ENCODE data around the gene PEX5.

The PEX5 gene

DNA sequence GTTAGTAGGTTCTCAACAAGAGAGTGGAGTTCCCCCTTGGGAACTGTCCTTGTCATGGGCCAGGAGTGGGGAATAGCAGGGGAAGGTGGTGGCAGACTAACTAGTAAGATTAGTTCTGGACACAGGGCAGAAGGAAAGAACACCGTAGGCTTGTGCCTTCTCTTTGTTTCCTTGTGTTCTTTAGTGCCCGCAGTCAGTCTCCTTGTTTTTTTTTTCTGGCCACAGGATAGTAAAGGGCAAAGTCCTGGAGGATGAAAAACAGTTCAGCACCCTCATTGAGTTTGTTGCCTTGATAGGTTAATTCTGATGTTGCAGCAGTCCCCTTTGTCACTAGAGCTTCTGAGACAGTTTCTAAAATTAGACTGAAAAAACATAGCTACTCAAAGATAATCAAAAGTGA, 8.4 kb downstream of the PEX5 start:
- Histone ChIP-seq H3K9me3 (ENCODE audit: severe bottlenecking) (no peaks in the 10 kb centered on the region), H3K27ac (no peak overlapping the region), H3K4me3 (ENCODE audit: low read depth, low read length) (no peak overlapping the region), H3K36me3 (peaks cover 43% of the 10 kb centered on the region), H3K27me3 (ENCODE audit: insufficient read depth, low read depth, severe bottlenecking) (no peaks in the 10 kb centered on the region)
- TF ChIP-seq, protein P1, sequence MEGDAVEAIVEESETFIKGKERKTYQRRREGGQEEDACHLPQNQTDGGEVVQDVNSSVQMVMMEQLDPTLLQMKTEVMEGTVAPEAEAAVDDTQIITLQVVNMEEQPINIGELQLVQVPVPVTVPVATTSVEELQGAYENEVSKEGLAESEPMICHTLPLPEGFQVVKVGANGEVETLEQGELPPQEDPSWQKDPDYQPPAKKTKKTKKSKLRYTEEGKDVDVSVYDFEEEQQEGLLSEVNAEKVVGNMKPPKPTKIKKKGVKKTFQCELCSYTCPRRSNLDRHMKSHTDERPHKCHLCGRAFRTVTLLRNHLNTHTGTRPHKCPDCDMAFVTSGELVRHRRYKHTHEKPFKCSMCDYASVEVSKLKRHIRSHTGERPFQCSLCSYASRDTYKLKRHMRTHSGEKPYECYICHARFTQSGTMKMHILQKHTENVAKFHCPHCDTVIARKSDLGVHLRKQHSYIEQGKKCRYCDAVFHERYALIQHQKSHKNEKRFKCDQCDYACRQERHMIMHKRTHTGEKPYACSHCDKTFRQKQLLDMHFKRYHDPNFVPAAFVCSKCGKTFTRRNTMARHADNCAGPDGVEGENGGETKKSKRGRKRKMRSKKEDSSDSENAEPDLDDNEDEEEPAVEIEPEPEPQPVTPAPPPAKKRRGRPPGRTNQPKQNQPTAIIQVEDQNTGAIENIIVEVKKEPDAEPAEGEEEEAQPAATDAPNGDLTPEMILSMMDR (IDR thresholded peaks at IDR 0.05; ENCODE audit: low read depth, low read length): no peak
- DNase-seq: no peak

DNA sequence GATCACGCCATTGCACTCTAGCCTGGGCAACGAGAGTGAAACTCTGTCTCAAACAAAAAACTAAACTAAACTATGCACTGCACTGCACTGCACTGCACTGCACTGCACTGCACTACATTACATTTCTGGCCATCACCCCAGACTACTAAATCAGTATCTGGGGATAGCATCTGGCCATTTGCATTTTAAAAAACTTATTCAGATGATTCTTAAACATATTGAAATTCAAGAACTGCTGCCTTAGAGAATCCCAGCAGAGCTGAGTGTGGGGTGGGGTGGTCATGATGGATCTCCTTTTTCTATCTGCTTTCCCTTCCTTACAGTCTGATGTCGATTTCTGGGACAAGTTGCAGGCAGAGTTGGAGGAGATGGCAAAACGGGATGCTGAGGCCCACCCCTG, 13.6 kb downstream of the PEX5 start:
- Histone ChIP-seq H3K9me3 (ENCODE audit: severe bottlenecking) (no peaks in the 10 kb centered on the region), H3K27ac (no peak overlapping the region), H3K4me3 (ENCODE audit: low read depth, low read length) (no peak overlapping the region), H3K36me3 (peaks cover 60% of the 10 kb centered on the region), H3K27me3 (ENCODE audit: insufficient read depth, low read depth, severe bottlenecking) (no peaks in the 10 kb centered on the region)
- no peak for DNase-seq
- TF ChIP-seq, protein P1 (IDR thresholded peaks at IDR 0.05; ENCODE audit: low read depth, low read length): no peak

DNA sequence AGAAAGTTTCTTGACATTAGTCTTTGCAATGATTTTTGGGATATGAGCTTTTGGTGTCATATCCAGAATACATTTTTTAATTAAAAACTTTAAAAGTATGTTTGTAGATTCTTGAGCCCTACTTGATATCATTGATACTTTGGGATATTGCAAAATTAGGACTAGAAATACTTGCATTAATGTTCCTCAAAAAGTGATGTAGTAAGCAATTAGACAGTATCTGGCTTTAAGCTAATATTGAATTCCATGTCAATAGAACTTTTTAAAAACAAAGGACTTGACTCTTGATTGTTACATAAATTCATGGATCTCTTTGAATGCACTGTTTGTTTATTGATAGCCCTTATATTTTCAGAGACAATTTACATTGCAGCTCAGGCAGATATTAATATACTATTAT, 15.6 kb downstream of the PEX5 start:
- H3K36me3 ChIP-seq: peaks cover 68% of the 10 kb centered on the region
- no peak overlapping the region for H3K27ac ChIP-seq
- H3K9me3 ChIP-seq (ENCODE audit: severe bottlenecking): no peaks in the 10 kb centered on the region
- no peak overlapping the region for H3K4me3 ChIP-seq (ENCODE audit: low read depth, low read length)
- TF ChIP-seq, protein P1 (IDR thresholded peaks at IDR 0.05; ENCODE audit: low read depth, low read length): no peak
- no peaks in the 10 kb centered on the region for H3K27me3 ChIP-seq (ENCODE audit: insufficient read depth, low read depth, severe bottlenecking)
- DNase-seq: no peak

DNA sequence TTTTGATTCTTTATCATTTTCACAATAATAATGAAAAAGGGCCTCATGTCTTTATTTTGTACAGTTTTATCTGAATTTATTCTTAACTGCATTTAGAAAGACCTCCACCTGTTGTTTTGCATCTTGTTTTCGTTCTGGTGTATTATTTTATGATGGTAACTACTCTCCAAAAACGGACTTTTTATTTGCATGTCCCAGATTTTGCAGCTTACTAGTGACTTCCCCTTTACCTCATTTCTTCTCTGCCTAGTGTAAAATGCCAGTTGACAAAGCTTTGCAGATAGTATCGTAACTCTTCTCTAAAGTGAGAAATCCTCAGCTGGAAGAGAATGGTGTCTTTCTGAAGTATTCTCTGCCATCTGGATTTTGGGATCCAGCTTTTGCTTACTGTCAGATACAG, 17.2 kb downstream of the PEX5 start:
- TF ChIP-seq, protein P1 (IDR thresholded peaks at IDR 0.05; ENCODE audit: low read depth, low read length): no peak

DNA sequence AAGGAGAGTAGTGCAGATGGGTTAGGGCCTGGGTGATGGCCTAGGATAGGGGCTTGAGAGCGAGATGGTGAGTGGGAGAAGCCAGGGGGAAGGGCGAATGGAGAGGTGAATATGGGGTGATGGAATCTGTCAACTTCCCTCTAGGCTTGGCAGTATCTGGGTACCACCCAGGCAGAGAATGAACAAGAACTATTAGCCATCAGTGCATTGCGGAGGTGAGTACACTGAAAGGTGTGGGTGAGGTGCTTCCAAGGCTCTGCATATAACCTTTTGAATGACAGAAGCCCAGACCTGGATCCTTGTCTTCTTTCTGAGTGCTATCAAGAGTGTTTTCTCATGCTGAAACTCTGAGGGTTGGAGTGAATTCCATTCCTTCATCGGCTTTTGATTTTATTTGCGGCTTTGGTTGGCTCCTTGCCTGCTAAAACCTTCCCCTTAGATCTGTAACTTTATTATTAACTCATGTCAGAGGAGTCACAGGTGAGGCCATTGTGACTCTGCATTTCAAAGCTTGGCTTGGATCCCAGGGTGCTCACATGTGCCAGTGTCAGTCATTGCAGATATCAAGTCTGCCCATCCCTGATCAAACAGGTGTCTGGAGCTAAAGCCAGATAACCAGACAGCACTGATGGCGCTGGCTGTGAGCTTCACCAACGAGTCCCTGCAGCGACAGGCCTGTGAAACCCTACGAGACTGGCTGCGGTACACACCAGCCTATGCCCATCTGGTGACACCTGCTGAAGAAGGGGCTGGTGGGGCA, 18.6 kb downstream of the PEX5 start:
- H3K36me3 ChIP-seq: peaks cover 60% of the 10 kb centered on the region
- no peaks in the 10 kb centered on the region for H3K27me3 ChIP-seq (ENCODE audit: insufficient read depth, low read depth, severe bottlenecking)
- no peak overlapping the region for H3K27ac ChIP-seq
- no peak for DNase-seq
- no peak overlapping the region for H3K4me3 ChIP-seq (ENCODE audit: low read depth, low read length)
- TF ChIP-seq, protein P1 (IDR thresholded peaks at IDR 0.05; ENCODE audit: low read depth, low read length): no peak
- H3K9me3 ChIP-seq (ENCODE audit: severe bottlenecking): no peaks in the 10 kb centered on the region

More for the DNA sequence above, 17.2 kb downstream of the PEX5 start:
- H3K27me3 ChIP-seq (ENCODE audit: insufficient read depth, low read depth, severe bottlenecking): no peaks in the 10 kb centered on the region
- H3K27ac ChIP-seq: no peak overlapping the region
- H3K36me3 ChIP-seq: peaks cover 72% of the 10 kb centered on the region
- H3K9me3 ChIP-seq (ENCODE audit: severe bottlenecking): no peaks in the 10 kb centered on the region
- DNase-seq: no peak
- no peak overlapping the region for H3K4me3 ChIP-seq (ENCODE audit: low read depth, low read length)

DNA sequence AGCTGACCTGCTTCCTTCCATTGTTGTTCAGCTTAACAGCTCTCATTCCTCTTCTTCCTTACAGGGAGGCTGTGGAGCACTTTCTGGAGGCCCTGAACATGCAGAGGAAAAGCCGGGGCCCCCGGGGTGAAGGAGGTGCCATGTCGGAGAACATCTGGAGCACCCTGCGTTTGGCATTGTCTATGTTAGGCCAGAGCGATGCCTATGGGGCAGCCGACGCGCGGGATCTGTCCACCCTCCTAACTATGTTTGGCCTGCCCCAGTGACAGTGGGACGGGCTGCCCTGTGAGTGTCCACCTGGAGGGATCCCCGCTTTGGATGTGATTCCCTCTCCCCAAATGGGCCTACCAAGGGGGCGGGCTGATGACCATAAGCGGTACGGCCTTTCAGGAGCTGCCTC, 20.5 kb downstream of the PEX5 start:
- no peak for DNase-seq
- Histone ChIP-seq H3K27ac (no peak overlapping the region), H3K4me3 (ENCODE audit: low read depth, low read length) (no peak overlapping the region), H3K36me3 (peaks cover 46% of the 10 kb centered on the region), H3K27me3 (ENCODE audit: insufficient read depth, low read depth, severe bottlenecking) (no peaks in the 10 kb centered on the region), H3K9me3 (ENCODE audit: severe bottlenecking) (no peaks in the 10 kb centered on the region)
- TF ChIP-seq, protein P1 (IDR thresholded peaks at IDR 0.05; ENCODE audit: low read depth, low read length): no peak

Data from WERI-Rb-1 (cell line).